HG03196 (cell line): Measurements from ENCODE around the gene STAP2.

ENCODE experiments used
- ATAC-seq: cut with Tn5 transposase; IDR thresholded peaks from one replicate; pipeline ENCODE4 v1.9.1; 2021; ENCODE audit not compliant: unreplicated experiment

STAP2 gene

GRCh38 chr19:4371247-4372164, 32.9 kb upstream of the STAP2 start:
- ATAC-seq, result no peak

GRCh38 chr19:4370418-4371041, 31.9 kb upstream of the STAP2 start:
- no peak for ATAC-seq

- ATAC-seq, result peak; percentile 35
Observed at GRCh38 chr19:4369888-4370260, 31.2 kb upstream of the STAP2 start.

GRCh38 chr19:4369109-4369887, 30.7 kb upstream of the STAP2 start:
- peak; percentile 51 for ATAC-seq

DNA sequence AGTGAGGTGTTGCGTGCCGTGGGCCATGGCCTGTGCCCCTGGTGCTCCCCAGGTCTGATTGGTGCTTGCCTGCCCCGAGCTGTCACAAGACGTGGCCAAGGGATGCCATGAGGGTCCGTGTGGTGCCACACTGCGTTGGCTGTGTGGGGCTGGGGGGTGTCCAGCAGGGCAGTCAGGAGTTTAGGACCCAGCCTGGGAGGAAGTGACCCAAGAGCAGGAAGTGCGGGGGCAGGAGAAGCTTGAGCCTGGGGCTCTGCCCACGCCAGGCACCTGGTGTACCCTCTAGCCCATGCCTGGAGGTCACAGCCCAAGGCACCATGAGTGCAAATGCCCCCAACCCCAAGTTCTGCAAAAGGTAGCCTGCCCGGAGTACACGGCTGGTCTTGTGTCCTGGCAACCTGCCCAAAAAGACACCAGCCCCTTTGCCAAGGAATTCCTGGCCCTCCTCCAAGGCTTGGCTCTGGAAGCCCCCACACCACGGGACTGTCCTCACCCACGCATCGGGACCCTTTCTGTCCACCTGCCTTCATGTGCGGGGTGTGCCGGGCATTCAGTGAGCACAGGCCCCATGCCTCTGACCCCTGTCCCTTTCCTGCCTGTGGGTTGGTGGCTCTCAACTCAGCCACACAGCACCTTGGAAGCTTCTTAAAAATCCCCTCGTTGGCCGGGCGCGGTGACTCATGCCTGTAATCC, 29.6 kb upstream of the STAP2 start:
- no peak for ATAC-seq

GRCh38 chr19:4367781-4368127, 29.1 kb upstream of the STAP2 start:
- ATAC-seq, result no peak

GRCh38 chr19:4367336-4367723, 28.7 kb upstream of the STAP2 start:
- no peak for ATAC-seq

DNA sequence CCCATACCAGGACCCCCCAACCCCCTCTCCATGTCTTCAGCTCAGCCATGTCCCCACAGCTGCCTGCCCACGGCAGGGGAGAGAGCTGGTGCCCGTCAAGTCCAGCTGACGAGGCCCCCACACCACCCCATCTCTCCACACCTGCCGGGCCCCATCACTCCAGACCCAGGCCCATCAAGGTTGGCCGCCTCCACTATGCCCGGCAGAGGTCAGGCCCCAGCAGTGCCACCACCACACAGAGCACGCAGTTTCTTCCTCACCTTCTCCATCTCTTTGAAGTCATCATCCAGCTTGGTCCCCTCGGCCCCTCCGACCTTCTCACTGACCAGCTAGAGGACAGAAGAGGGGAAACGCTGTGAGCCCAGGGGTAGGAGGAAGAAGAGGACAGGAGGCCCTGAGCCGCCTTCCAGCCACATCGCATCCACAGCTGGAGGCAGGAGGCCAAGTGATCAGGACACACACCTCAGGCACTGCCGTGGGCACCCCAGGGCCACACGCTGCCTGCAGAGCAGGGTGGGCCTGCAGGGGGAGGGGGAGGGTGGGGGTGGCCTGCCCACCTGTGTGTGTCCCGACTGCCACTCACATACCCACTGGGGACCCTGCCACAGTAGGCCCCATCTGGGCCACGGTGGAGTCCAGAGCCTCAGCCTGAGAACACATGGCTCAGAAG, 28.2 kb upstream of the STAP2 start:
- ATAC-seq, result no peak

DNA sequence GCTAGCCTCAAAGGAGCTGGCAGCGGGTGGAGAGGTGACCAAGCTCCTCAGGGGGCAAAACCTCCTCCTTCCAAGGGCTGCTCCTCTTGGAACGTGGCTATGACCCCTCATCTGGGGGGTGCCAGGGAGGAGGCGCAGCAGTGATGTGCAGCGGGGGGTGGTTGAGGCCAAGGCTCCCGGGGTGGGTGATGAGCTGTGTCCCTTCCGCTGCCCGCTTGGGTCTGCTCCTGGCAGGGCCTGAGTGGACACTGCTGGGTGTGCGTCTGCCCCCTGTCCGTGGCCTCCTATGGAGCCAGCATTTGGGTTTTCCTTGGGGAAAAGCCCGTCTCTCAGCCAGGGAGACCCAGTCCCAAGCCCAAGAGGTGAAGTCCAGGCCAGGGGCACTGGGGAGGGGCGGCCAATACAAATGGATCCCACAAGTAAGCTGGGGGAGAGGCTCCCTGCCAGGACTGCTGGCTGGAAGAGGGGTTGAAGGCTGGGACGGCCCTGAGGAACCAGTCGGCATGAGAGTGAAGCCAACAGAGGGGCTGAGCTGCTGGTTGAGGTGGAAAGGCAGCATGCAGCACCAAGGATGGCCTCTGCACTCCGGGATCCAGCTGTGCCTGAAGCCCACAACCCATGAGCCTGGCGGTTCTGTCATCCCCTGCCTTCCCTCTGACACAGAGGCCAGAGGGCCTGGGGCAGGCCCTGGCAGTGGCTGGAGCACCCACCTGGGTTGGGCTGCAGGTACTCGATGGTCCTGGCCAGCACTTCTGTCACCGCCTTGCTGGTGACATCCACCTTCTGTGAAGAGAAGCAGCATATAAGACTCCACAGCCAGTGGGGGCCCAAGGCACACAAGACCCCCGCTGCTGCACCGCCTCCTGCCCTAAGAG, 27.4 kb upstream of the STAP2 start:
- no peak for ATAC-seq

GRCh38 chr19:4365341-4365740, 26.7 kb upstream of the STAP2 start:
- ATAC-seq, result no peak

DNA sequence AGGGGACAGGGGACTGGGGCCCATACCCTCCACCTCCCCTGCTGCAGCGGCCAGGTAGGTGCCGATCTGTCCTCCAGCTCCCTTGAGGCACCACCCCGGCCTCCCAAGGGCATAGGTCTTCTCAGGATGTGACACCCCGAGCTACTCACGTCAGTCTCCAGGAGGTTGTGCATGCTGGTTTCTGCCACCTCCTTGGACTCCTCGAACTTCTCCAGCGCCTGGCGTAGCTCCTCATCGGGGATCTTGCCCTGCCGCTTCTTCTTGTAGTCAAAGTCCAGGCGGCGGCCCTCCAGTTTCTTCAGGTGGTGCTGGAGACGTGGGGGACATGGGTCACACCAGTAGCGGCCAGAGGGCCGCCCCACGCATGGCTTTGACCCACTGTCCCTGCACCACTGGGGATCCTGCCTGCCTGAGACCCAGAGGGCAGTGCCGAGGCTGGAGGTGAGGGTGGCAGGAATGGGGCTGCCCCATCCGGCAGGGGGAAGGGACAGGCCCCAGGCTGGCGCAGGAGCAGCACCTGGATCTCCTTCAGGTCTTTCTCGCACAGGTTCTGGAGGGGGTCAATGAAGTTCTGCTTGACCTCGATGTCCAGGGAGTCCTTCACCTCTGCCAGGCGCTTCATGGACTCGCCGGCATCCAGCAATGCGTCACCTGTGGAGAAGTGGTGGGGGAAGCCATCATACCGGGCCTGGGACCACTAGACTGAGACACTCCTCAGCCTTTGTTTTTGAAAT, 25.1 kb upstream of the STAP2 start:
- no peak for ATAC-seq

DNA sequence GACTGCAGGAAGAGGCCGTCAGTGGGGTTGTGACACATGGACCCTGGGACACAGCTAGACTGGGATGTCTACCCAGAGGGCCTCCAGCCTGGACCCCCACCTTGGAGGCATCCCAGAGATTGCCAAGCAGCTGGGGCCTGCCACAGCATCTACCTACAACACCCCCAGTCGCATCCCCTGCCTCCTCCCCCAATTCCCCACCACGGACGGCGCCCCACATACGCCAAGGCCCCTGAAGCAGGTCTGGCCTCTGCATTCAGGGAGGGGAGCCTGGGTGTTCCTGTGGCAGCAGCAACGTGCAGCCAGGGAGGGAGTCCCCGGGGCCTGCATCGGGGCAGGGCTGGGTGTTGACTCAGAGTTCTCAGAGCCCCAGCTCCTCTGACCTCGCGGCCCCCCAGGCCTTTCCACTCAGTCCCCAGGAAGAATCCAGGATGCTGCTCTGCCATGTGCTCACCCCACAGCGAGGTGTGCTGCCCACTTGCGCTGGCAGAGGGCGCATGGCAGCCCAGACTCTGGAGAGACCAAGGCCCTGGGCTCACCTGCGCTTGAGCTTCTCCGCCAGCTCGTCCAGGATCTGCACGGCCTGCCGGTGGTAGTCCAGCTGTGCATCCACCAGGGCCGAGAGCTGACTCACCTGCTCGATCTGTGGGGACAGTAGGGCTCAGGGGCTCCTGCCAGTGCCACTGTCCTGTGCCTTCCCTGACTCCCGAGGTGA, 24.4 kb upstream of the STAP2 start:
- no peak for ATAC-seq

GRCh38 chr19:4362101-4362828, 23.6 kb upstream of the STAP2 start:
- no peak for ATAC-seq

DNA sequence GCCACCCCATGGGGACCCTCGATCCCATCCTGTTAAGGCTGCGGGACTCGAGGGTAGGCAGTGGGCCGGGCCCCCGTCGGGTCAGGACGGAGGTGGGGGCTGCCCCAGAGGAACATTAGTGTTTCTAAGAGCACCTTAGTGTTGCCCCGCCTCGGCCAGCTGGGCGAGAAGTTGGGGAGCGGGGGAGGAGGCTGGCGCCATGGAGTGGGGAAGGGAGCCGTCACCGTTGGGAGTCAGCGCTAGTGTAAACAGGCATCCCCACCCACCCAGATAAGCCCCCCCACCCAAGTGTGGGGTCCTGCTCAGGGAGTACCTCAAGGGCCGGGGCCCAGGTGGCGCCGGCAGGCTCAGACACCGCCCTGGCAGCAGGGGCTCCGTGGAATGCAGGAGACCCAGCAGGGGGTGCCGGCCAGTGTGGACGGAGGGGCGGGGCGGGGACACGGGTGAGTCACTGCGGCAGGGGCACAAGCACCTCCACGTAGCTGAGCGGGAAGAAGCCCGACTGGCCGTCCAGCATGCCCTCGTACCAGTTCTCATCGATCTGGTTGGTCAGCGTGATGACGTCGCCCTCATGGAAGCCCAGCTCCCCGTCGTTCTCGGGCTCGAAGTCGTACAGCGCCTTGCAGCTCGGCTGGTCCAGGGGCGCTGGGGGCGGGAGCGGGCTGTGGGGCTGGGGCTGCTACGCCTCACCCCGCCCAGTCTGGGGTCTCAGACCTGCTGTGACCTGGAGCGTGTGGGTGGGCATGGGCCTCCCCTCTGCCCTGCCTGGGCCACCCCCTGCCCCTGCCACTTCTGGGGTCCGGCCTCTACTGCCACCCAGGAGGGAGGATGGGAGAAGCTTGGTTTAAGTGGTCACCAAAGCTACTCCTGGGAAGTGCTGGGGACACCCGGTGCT, 22.8 kb upstream of the STAP2 start:
- no peak for ATAC-seq

GRCh38 chr19:4360641-4361151, 22.1 kb upstream of the STAP2 start:
- ATAC-seq, result no peak

DNA sequence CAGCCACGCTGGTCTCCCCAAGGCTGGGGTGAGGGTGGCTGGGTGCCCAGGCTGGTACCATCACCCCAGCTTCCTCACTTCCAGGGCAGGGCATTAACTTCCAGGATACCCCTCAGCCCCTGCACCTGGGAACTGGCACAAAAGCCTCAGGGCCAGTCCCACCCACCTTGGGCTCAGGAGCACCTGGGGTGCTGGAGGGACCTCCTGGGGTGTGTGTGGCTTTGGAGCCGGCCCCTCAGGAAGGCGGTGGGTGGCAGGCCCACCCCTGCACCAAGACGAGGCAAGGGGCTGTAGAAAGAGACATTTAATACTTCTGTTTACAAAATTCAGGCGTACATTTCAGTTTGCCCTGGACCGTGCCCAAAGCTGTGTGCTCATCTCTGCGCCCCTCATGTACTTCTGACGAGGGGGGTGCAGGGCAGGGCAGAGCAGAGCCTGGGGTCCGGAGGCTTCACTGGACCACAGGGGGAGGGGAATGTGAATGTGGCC, 21.5 kb upstream of the STAP2 start:
- no peak for ATAC-seq
